ENCODE measurements around the gene OS9.

OS9 gene

DNA sequence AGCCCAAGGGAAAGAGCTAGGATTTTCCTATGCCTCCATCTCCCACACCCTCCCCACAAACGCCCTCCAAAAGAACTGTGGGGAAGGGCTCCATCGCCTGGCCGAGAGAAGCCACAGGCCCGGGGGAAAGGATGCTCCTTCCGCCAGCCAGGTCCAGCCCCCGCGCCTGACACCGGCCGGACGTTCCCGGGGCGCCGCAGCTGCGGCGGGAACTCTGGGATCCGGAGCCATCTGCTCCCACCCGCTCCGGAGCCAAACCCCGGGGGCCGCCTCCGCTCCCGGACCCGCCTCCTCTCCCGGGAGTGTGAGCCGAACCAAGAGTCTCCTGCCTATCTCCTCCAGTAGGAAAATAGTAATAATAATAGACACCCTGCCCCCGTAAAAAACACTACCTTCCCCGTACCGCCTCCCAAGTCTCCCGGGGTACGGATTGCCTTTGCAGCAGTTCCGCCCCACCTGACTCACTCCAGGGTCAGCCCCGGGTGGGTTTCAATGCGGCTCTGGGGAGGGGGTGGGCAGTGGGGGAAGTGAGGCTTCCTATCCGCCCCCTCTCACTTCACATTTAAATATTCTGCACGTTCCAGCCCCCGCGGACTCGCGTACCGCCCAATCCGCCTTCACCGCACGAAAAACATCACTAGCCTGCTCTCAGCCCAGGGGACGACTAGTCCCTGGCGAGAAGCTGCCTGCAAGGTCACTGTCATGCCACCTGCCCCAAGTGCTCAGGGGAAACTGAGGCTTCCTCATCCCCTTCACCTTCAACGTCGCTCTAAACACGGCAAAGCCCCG is 42.2 kb downstream of the OS9 start:
- DNase-seq (ENCODE audit: low read depth), result no peak

DNA sequence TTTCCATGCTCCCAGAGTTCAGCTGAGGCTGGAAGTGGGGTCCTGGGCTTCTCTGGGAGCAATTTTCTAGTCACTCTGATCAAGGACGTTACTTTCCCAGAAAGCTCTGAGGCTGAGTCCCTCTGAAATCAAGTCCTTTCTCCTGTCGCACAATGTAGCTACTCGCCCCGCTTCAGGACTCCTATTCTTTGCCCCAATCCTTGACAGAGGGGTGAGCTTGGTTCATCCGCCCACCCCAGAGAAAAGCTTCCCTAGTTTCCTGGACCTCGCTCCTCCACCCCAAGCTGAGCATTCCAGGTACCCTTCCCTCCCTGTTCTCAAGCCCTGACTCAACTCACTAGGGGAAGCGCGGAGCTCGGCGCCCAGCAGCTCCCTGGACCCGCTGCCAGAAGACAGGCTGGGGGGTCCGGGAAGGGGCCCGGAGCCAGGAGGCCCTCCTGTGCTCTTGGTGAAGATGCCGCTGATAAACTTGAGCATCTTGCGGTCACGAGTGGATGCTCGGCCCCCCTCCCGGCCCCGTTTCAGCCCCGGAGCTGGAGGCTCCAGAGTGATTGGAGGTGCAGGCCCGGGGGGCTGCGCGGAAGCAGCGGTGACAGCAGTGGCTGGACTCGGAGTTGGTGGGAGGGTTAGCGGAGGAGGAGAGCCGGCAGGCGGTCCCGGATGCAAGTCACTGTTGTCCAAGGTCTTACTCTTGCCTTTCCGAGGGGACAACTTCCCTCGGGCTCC is 43.0 kb downstream of the OS9 start:
- DNase-seq (ENCODE audit: low read depth), result no peak

DNA sequence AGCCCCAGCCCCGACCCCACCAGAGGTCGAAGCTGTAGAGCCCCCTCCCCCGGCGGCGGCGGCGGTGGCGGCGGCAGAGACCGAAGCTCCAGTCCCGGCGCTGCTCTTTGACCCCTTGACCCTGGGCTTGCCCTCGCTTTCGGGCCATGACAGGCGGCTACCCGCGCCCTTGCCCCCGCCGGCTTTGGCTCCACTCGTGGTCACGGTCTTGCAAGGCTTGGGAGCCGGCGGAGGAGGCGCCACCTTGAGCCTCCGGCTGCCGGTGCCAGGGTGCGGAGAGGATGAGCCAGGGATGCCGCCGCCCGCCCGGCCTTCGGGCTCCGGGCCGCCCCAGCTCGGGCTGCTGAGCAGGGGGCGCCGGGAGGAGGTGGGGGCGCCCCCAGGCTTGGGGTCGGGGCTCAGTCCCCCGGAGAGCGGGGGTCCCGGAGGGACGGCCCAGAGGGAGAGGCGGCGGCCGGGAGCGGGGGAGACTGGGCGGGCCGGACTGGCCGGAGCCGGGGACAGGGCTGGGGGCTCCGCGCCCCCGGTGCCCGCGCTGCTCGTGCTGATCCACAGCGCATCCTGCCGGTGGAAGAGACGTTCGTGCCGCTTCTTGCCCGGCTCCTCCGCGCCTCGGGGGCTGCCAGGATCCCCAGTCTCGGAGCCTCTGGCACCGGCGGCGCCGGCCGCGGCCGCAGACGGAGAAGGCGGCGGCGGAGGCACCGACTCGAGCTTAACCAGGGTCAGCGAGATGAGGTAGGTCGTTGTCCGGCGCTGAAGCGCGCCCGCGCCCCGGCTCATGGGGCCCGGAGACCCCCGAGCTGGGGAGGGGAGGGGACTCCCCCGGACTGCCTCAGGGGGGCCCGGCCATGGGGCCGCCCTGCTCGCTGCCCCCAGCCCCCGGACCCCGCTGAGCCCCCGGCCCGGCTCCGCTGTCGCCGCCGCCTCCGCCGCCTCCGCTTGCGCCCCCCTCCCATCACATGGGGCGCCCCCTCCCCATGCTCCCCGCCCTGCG is 43.8 kb downstream of the OS9 start:
- no peak for DNase-seq (ENCODE audit: low read depth)

DNA sequence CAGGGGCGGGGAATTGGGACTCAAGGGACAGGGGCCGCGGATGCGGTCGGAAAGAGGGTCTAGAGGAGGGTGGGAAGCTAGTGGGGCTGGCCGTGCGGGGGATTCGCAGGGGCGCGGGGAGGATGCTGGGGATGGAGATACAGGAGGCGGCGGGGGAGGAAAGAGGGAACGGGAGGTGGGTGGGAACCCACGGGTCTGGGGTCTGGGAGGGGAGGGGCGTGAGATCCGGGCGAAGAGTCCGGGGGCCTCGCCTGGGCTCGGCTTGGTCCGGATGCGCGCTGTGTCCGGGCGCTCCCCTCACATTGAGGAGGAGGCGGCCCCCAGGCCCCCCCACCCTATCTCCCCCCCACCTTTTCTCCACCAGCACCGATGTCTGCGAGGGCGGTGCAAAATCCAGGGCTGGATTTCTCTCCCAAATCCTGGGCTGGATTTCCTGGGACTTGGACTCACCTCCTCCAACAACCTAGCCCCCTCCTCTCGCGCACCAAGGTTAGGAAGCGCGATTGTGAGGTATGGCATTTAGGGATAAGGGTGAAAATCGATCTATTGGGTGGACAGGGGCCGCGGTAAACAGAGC is 44.8 kb downstream of the OS9 start, which contains the start of gene AGAP2:
Gene AGAP2 (minus strand): TSS at position 82 of the 577 bp plus-strand sequence. CDS start 496 bp downstream, outside the sequence.
- DNase-seq (ENCODE audit: low read depth), result no peak

DNA sequence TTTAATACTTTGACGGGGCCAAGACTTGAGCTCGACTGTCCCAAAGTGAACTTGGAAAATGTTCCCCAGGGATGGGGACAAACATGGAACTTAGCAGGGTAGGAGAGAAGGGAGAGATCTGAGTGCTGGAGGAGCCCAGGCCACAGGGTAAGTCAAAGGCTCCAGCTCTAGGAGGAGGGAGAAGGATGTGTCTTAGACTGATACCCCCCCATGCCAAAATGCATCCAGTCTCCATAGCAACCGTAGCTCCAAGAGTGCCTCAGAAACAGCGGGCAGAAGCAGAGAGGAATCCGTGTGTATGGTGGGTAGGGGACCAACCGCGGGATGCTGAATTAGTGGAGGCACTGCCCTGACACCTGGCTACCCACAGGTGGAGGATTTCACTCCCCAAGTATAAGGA is 45.5 kb downstream of the OS9 start:
- no peak for DNase-seq (ENCODE audit: low read depth)

DNA sequence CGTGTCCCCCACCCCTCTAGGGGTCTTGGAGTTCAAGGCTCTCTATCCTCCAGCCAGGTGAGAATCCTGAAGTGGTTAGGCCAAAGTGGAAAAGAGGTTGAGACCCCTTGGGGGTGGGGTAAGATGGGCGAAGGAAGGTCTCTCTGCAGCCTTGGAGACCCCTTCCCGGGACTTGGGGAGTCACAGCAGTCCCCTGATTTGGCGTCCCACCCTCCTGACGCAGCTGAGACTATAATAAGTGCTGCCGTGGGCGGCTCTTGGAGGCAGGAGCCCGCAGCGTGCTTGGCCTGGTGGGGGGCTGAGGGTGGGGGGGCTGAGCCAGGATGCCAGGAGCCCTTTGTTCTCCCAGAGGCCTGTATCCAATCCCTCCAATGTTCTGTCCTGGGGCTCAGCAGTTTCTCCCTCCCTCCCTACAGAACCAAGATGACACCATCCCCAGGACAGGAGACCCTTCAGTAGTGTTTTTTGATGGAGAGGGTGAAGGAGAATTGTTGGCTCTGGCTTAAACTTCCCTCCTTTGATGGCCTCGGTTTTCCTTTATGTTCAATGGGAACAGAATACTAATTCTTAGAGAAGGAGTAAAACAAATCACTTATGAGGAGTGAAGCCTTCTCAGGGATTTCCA is 46.1 kb downstream of the OS9 start:
- DNase-seq (ENCODE audit: low read depth), result no peak

DNA sequence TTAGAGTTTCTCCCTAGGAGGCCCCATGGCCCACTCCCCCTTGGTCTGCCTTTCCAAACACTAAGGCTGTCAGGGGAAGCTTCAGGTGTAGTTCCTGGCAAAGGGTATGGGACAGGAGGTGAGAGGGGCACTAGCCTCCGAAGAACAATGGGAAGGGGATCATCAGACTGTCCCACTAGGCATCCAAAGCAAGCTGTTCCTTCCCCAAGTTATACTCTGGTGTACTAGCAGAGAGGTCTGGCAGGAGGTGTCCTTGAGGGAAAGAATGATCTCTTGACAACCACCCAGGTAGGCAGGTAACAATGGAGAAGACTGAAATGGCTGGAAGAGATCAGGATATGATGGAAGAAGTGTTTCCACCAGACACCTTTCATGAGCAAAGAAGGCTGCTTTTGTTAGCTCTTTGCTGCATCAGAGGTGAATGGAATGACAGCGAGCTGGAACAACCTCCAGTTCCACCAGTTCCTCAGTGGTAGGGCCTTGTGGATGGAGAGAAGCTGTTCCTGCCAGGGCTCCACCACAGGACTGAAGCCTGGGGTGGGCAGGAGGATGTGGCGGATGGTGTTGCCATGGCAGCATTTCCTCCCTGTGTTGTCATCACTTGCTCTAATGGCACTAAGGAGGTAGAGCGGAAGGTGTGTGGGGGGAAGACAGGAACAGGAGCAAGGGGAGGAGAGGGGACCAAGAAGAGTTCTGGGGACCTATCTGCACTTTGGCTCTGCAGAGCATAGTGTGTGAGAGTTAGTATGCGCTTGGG is 46.9 kb downstream of the OS9 start:
- peak; percentile 72 for DNase-seq (ENCODE audit: low read depth)

DNA sequence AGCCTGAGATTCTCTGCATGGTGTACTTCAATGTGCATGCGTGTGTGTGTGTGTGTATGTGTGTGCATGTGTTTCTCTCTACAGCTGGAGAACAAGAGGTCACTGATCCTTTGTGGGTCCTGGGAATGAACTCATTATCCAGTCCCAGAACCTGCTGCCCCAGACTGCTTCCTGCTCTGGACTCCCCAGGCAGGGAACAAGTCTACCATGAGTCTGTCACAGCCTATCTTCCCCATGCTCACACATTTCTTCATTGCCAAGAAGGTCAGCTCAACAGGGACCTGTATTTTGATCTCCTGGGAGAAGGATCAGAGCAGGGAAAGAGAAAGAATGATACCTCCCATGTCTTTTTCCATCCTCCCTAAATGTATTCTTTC is 47.5 kb downstream of the OS9 start:
- DNase-seq (ENCODE audit: low read depth), result no peak

DNA sequence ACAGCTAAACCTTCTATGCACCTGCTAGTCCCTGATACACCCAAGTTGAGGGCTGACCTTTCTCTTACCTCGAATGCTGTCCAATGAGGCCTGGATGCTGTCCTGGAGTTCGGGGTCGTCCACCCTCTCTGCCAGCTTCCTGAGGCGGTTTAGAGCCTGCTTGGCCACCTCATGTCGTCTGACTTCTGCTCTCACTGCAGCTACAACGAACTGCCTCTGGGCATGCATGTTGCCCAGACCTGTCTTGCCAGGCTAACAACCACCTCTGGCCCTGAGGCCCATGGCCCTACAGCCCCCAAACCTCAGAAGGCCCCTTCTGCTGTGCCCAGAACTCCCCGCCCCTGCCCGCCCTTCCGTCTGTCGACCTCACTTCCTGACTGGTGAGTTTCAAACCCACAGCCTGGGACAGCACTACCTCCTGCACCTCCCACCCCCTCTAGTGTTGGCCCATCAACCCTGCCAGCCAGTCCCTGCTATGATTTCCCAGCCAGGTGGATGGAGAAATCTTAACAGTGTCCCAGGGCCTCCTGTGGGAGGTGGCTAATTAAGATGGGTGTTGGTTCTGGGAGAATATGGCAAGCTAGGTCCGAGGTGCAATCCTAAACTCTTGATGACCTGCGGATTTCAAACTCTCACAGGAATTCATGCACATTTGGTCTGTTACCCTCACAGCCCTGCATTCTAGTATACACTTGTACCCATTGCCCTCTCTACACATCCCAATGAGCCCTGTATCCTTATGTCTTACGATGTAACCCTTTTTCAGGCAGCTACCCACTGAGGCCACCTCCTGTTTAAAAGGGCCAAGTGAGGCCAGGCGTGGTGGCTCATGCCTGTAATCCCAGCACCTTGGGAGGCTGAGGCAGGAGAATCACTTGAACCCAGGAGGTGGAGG is 48.2 kb downstream of the OS9 start:
- peak; percentile 62 for DNase-seq (ENCODE audit: low read depth)

DNA sequence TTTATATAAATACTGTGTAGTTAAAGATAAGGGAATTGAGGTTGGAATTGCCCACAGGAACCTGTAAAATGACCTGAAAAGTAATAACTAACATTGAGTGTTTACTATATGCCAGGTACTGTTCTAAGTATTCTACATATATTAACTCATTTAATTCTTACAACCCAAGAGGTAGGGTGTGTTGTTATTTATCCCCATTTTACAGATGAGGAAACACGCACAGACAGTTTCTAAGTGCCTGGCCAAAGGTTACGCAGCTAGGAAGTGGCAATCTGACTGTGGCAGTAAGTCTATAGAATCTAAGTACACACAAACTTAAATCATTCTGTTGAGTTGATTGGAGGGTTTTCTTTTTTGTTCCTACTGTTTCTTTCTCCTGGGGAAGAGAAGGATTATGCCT is 49.8 kb downstream of the OS9 start:
- DNase-seq (ENCODE audit: low read depth), result no peak

DNA sequence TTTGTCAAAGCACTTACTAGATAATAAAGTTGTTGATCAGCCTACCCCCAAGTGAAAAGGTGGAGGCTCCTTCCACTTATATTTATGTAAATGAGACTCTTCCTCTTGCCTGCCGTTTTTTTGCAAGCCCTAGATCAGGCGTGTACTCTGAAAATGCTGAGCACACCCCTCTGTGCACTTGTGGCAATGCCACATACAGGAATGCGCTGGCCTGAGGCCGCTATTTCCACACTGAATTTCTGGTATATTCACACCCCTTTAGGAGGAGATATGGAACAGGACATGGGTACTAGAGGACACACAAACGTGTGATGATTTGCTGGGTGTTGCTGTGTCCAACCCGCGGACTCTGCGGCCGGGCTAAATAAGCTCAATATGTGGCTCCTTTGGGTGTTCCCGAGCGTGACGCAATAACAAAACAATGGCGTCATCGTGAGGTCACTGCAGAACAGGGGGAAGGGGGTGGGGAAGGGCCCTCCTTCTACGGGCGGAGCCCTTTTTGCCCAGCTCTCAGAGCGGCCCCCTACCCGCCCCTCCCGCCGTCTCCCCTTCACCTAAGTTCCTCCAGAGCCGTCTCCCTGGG is 50.4 kb downstream of the OS9 start:
- DNase-seq (ENCODE audit: low read depth), result no peak

DNA sequence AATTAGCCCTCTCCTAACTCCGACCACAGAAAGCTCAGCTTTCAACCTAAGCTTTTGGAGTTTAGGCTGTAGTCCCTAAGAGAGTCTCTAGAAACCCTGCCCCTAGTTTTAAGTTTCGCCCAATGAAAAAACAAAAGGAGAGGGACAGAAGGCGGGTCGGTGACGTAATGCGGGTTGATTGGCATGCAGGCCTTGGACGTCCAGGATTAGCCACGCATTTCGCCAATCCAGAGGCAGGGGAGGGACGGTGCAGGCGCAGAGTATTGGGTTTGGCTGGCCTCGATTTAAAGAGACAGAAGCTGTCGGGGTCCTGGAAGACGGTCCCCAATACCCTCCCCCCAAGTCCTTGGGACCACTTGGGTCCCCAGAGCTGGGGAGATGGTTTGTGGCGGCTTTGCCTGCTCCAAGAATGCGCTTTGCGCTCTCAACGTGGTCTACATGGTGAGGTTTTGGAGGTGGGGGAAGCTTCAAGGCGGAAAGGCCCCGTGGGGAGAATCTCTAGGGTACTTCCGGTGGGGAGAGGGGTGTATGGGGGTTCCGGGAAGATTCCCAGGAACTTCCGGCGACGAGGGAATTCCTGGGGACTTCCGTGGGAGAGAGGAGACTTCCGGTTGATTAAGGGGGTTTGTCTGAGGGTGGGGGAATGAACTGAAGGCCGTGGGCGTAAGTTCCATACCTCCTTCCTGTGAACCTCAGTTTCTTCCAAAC is 51.0 kb downstream of the OS9 start, which contains the start of gene TSPAN31:
Gene TSPAN31 (plus strand): TSS at position 263 of the 708 bp plus-strand sequence. CDS start 116 bp downstream, at position 379.
- peak; percentile 92 for DNase-seq (ENCODE audit: low read depth)

DNA sequence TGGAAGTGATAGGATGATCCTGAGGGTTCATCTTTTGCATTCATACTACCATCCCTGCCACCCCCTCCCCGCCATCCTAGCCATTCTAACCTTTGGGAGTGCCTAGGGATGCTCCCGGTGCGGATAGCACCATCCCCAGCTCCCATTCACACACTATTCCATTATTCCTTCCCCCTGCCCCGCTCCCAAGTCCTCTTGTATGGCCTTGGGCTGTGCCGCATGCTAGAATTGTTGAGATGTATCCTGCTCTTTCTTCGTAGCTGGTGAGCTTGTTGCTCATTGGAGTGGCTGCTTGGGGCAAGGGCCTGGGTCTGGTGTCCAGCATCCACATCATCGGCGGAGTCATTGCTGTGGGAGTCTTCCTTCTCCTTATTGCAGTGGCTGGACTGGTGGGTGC is 51.6 kb downstream of the OS9 start:
- no peak for DNase-seq (ENCODE audit: low read depth)

DNA sequence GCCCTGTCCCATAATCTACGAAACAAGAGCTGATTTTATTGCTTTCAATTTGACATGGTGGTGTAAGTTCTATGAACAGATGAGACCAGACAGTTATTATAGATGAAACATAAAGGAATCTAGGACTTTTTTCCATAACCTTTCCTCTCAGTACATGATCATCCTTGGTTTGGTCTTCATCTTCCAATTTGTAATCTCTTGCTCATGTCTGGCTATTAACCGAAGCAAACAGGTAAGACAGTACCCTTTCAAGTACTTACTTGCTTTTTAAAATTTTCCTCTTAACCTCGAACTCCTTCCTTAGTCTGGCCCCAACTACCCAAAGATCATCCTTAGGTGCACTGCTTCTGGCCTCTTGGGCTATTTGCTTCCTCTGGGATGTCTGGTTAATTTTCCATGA is 52.1 kb downstream of the OS9 start:
- DNase-seq (ENCODE audit: low read depth), result no peak

DNA sequence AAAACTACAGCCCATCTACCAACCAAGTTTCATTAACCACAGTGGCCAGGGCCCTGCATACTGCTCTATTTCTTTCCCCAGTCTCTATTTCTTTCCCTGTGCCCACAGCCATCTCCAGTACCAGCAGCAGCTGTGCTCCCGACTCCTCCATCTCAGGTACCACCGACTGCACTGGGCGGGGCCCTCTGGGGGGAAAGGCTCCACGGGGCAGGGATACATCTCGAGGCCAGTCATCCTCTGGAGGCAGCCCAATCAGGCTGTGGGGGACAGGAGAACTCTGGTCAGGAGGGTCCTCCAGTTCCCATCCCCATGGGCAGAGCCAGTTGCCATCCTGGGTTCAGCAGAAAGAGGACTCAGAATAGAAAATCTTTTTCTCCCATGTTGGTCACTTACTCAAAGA is 55.1 kb downstream of the OS9 start:
- no peak for DNase-seq (ENCODE audit: low read depth)

DNA sequence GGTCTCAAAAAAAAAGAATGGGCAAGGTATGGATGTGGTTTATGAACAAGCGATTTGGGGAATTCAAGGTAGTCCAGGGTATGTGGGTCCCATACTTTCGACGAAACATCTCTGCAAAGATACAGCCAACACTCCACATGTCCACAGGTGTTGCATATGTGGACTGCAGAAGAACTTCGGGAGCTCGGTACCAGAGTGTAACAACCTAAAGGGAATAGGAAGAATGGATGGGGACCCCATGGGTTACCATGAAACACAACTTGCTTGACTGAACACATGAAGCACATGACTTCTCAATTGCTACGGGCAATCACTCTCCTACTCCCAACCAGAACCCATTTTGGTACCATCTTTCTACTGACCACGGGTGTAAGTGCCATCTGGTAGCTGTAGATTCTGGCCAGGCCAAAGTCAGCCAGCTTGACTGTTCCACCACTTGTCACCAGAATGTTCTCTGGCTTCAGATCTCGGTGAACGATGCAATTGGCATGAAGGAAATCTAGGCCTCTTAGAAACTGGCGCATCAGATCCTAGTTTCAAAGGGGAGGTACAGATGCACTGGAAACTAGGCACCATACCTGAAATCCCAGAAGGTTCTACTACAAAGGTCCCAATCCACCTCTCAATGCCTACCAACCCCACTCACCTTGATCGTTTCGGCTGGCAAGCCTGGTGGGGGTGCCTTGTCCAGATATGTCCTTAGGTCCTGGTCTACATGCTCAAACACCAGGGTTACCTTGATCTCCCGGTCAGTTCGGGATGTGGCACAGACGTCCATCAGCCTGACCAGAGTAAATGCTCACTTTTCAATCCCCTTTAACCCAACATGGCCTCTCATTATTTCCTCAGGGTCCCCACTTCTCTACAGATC is 56.9 kb downstream of the OS9 start:
- no peak for DNase-seq (ENCODE audit: low read depth)

DNA sequence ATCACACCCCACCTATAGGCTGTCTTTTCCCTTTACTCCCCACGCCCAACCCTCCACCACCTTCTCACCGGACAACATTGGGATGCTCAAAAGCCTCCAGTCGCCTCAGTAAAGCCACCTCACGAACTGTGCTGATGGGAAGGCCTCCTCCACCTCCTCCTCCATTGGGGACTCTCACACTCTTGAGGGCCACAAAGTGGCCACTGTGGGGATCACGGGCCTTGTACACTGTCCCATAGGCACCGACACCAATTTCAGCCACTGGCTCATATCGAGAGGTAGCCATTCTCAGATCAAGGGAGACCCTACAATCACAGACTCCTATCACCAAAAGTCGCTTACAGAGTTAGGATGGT is 57.5 kb downstream of the OS9 start:
- no peak for DNase-seq (ENCODE audit: low read depth)
